H1 (cell line): ENCODE measurements around the gene PRDX2.

Experiments used
- EZH2 ChIP-seq: fragments of 200-600 bp; sonication (generic); IDR thresholded peaks from 2 replicates; pipeline ENCODE4 v1.7.1; 2012; ENCODE audit warnings: low read depth, mild to moderate bottlenecking, moderate library complexity, low read length, inconsistent platforms; ENCODE audit not compliant: severe bottlenecking
- JUND ChIP-seq: IDR thresholded peaks from 2 replicates; pipeline ENCODE4 v1.6.1; 2011; ENCODE audit warnings: mild to moderate bottlenecking, improper control_type of control experiment, low read length
- POLR2A ChIP-seq, 2 experiments: IDR thresholded peaks; 1 replicate in 1 of 2; 2 replicates in 1 of 2; pipeline ENCODE4 v1.6.1; 2011; ENCODE audit warnings: low read depth in 2 of 2, low read length in 2 of 2, mild to moderate bottlenecking in 2 of 2; ENCODE audit errors: control extremely low read depth in 1 of 2
- POLR2AphosphoS5 ChIP-seq: IDR thresholded peaks from 2 replicates; pipeline ENCODE4 v1.6.1; 2011; ENCODE audit warnings: low read depth, low read length
- SRF ChIP-seq: IDR thresholded peaks from 2 replicates; pipeline ENCODE4 v1.6.1; 2011; ENCODE audit warnings: mild to moderate bottlenecking, low read depth, low read length, moderate library complexity
- YY1 ChIP-seq: IDR thresholded peaks from 2 replicates; pipeline ENCODE4 v1.6.1; 2011; ENCODE audit warnings: low read depth, mild to moderate bottlenecking, low read length
- TF ChIP-seq, protein P1 (sequence below), 3 experiments: IDR thresholded peaks; 1 replicate in 2 of 3; 2 replicates in 1 of 3; pipeline versions ENCODE4 v1.5.1 to v1.6.1; 2011; ENCODE audit warnings: low read length in 3 of 3, mild to moderate bottlenecking in 3 of 3, inconsistent platforms in 2 of 3, low read depth in 1 of 3, moderate library complexity in 1 of 3; ENCODE audit not compliant: insufficient read depth in 1 of 3; ENCODE audit errors: control extremely low read depth in 1 of 3

DNA sequence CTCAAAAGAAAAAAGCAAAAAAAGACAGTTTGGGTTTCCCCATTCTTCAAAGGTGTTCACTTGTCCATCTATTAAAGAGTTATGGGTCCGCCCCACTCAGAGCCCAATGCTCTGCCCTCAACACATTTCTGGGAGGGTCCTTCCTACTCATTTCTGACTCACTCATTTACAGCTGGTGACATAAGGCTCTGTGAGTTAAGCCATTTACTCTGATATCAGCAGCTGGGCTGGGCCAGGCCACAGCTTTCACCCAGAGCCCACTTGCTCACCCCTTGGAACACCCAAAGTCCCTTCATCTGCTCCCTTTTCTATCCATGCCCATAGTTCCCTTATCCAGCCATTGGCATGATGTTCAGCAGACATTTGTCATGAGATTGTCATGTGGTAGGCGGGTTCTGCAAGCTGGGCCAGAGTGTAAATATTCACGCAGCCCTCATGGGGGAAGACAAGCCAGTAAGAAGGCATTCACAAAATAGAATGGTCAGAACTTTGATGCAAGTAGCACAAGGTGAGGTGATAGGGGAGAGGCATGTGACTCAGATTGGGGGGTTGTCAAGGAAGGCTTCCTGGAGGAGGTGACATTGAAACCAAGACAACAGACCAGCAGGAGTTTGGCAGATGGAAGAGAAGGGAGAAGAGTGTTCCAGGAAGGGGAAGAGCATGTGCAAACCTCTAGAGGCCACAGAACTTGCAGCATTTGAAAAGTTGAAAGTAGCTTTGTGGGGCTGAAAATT is 42.6 kb upstream of the PRDX2 start:
- TF ChIP-seq POLR2A (IDR thresholded peaks at IDR 0.05; ENCODE audit: control extremely low read depth in 1 of 2, low read depth in 2 of 2, low read length in 2 of 2): no peak
- TF ChIP-seq, protein P1, sequence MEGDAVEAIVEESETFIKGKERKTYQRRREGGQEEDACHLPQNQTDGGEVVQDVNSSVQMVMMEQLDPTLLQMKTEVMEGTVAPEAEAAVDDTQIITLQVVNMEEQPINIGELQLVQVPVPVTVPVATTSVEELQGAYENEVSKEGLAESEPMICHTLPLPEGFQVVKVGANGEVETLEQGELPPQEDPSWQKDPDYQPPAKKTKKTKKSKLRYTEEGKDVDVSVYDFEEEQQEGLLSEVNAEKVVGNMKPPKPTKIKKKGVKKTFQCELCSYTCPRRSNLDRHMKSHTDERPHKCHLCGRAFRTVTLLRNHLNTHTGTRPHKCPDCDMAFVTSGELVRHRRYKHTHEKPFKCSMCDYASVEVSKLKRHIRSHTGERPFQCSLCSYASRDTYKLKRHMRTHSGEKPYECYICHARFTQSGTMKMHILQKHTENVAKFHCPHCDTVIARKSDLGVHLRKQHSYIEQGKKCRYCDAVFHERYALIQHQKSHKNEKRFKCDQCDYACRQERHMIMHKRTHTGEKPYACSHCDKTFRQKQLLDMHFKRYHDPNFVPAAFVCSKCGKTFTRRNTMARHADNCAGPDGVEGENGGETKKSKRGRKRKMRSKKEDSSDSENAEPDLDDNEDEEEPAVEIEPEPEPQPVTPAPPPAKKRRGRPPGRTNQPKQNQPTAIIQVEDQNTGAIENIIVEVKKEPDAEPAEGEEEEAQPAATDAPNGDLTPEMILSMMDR (IDR thresholded peaks at IDR 0.05; ENCODE audit: control extremely low read depth in 1 of 3, insufficient read depth in 1 of 3, low read depth in 1 of 3, low read length in 3 of 3): no peak
- no peak for TF ChIP-seq SRF
- TF ChIP-seq EZH2: no peak
- no peak for TF ChIP-seq POLR2AphosphoS5
- no peak for TF ChIP-seq YY1
- no peak for TF ChIP-seq JUND
